GM18507 (cell line): ENCODE data around the gene SYT3.
A peak's percentile ranks its signal among the peaks of the same experiment; 100 is the strongest.

Experiments
- DNase-seq: peaks from one replicate; pipeline ENCODE4 v3.0.0; 2011; ENCODE audit warnings: low read depth; ENCODE audit not compliant: insufficient read length; ENCODE audit errors: extremely low spot score
- FAIRE-seq: peaks from 2 replicates; lab custom pipeline; 2011; peaks lifted over from hg19 to GRCh38; lab: Jason Lieb, UNC

Gene SYT3

GRCh38 chr19:50662651-50663481, 23.2 kb upstream of the SYT3 start:
- DNase-seq (no peak), FAIRE-seq (no peak)

GRCh38 chr19:50661766-50662650, 22.3 kb upstream of the SYT3 start:
- no peak for DNase-seq
- no peak for FAIRE-seq

- FAIRE-seq (no peak), DNase-seq (no peak)
Observed at GRCh38 chr19:50661023-50661422, 21.3 kb upstream of the SYT3 start.

GRCh38 chr19:50660088-50660366, 20.3 kb upstream of the SYT3 start:
- no peak for FAIRE-seq

GRCh38 chr19:50659318-50660087, 19.8 kb upstream of the SYT3 start:
- DNase-seq (no peak), FAIRE-seq (no peak)

More at GRCh38 chr19:50660088-50660366, 20.3 kb upstream of the SYT3 start:
- no peak for DNase-seq

GRCh38 chr19:50658441-50659317, 19.0 kb upstream of the SYT3 start:
- no peak for FAIRE-seq
- DNase-seq, result no peak

GRCh38 chr19:50657712-50658440, 18.2 kb upstream of the SYT3 start:
- DNase-seq (no peak), FAIRE-seq (no peak)

GRCh38 chr19:50657222-50657669, 17.6 kb upstream of the SYT3 start:
- DNase-seq (no peak), FAIRE-seq (no peak)

- DNase-seq (no peak), FAIRE-seq (no peak)
Observed at GRCh38 chr19:50654882-50655281, 15.2 kb upstream of the SYT3 start.

GRCh38 chr19:50652722-50653121, 13.0 kb upstream of the SYT3 start:
- FAIRE-seq (no peak), DNase-seq (no peak)

- DNase-seq (no peak), FAIRE-seq (no peak)
Observed at GRCh38 chr19:50651174-50651573, 11.5 kb upstream of the SYT3 start.

GRCh38 chr19:50649433-50650391, 10.0 kb upstream of the SYT3 start, which contains the start of gene C19orf81:
C19orf81 (plus strand) TSS chr19:50649445; CDS start chr19:50649445, 0 bp downstream.
- DNase-seq (no peak), FAIRE-seq (no peak)

GRCh38 chr19:50648659-50649058, 9.0 kb upstream of the SYT3 start:
- FAIRE-seq (no peak), DNase-seq (no peak)

- FAIRE-seq (peak; percentile 24), DNase-seq (no peak)
Observed at GRCh38 chr19:50647879-50648615, 8.4 kb upstream of the SYT3 start.

GRCh38 chr19:50646074-50646807, 6.6 kb upstream of the SYT3 start:
- no peak for FAIRE-seq
- DNase-seq, result no peak

GRCh38 chr19:50645107-50645506, 5.4 kb upstream of the SYT3 start:
- no peak for DNase-seq
- FAIRE-seq, result no peak
